H9 (cell line): ENCODE measurements around the gene CPLX1. TPM values are rescaled to one million over a fixed set of nuclear protein-coding genes. Genes with fewer than 3 reads are reported as not detected.

Experiments used
- DNase-seq: peaks from one replicate; pipeline ENCODE4 v3.0.0-alpha.2; 2017
- H2AFZ ChIP-seq: one replicate; pipeline ENCODE4 v1.6.1; 2013; ENCODE audit warnings: mild to moderate bottlenecking, low read length, control low read depth, moderate library complexity
- H2AK5ac ChIP-seq: 2 replicates; pipeline ENCODE4 v1.6.1; 2013; ENCODE audit warnings: low read length, control low read depth, mixed read lengths; ENCODE audit not compliant: insufficient read length
- H2BK120ac ChIP-seq: one replicate; pipeline ENCODE4 v1.6.1; 2013; ENCODE audit warnings: low read depth, mild to moderate bottlenecking, low read length, control low read depth, inconsistent platforms; ENCODE audit not compliant: poor library complexity, severe bottlenecking
- H2BK12ac ChIP-seq: 2 replicates; pipeline ENCODE4 v1.6.1; 2013; ENCODE audit warnings: low read length, control low read depth, mixed read lengths, low read depth; ENCODE audit not compliant: insufficient read length
- H2BK15ac ChIP-seq: 2 replicates; pipeline ENCODE4 v1.6.1; 2013; ENCODE audit warnings: low read depth, low read length, control low read depth
- H2BK20ac ChIP-seq: one replicate; pipeline ENCODE4 v1.6.1; 2013; ENCODE audit warnings: low read depth, mild to moderate bottlenecking, low read length, control low read depth, inconsistent platforms; ENCODE audit not compliant: poor library complexity, severe bottlenecking
- H2BK5ac ChIP-seq: 2 replicates; pipeline ENCODE4 v1.6.1; 2013; ENCODE audit warnings: low read length, control low read depth, mixed read lengths; ENCODE audit not compliant: insufficient read length
- H3K14ac ChIP-seq: 2 replicates; pipeline ENCODE4 v1.6.1; 2013; ENCODE audit warnings: low read length, control low read depth; ENCODE audit not compliant: insufficient read depth
- H3K18ac ChIP-seq: 2 replicates; pipeline ENCODE4 v1.6.1; 2013; ENCODE audit warnings: low read depth, mild to moderate bottlenecking, mixed read lengths, low read length, control low read depth; ENCODE audit not compliant: insufficient read length
- H3K23ac ChIP-seq: 2 replicates; pipeline ENCODE4 v1.6.1; 2013; ENCODE audit warnings: low read length, control low read depth, mixed read lengths, low read depth; ENCODE audit not compliant: insufficient read length
- H3K23me2 ChIP-seq: 2 replicates; pipeline ENCODE4 v1.6.1; 2013; ENCODE audit warnings: low read depth, mild to moderate bottlenecking, mixed read lengths, low read length, control low read depth; ENCODE audit not compliant: insufficient read length, poor library complexity, severe bottlenecking
- H3K27ac ChIP-seq: 2 replicates; pipeline ENCODE4 v1.5.1; 2013; ENCODE audit warnings: low read length, control low read depth, mixed read lengths, low read depth; ENCODE audit not compliant: insufficient read length
- H3K27me3 ChIP-seq: 2 replicates; pipeline ENCODE4 v1.6.1; 2013; ENCODE audit warnings: low read length, control low read depth, inconsistent platforms; ENCODE audit not compliant: insufficient read depth
- H3K4ac ChIP-seq: 2 replicates; pipeline ENCODE4 v1.6.1; 2013; ENCODE audit warnings: low read depth, mild to moderate bottlenecking, control low read depth, inconsistent platforms, low read length, moderate library complexity
- H3K4me1 ChIP-seq: 2 replicates; pipeline ENCODE4 v1.6.1; 2013; ENCODE audit warnings: low read length, control low read depth, inconsistent platforms; ENCODE audit not compliant: insufficient read depth
- H3K4me2 ChIP-seq: 2 replicates; pipeline ENCODE4 v1.6.1; 2013; ENCODE audit warnings: low read length, control low read depth, mixed read lengths; ENCODE audit not compliant: insufficient read length, insufficient read depth
- H3K56ac ChIP-seq: 2 replicates; pipeline ENCODE4 v1.6.1; 2013; ENCODE audit warnings: low read depth, mild to moderate bottlenecking, mixed read lengths, low read length, control low read depth; ENCODE audit not compliant: insufficient read length
- H3K79me1 ChIP-seq: 2 replicates; pipeline ENCODE4 v1.6.1; 2013; ENCODE audit warnings: low read depth, mild to moderate bottlenecking, moderate library complexity, low read length, control low read depth, inconsistent platforms; ENCODE audit not compliant: insufficient read depth, poor library complexity, severe bottlenecking
- H3K79me2 ChIP-seq: 2 replicates; pipeline ENCODE4 v1.6.1; 2013; ENCODE audit warnings: low read length, control low read depth, inconsistent platforms; ENCODE audit not compliant: insufficient read depth
- H3K9ac ChIP-seq: 2 replicates; pipeline ENCODE4 v1.6.1; 2013; ENCODE audit warnings: low read length, control low read depth, mixed read lengths; ENCODE audit not compliant: insufficient read length; ENCODE audit errors: extremely low read depth
- H3K9me3 ChIP-seq: one replicate; pipeline ENCODE4 v1.6.1; 2013; ENCODE audit warnings: low read depth, low read length, inconsistent platforms; ENCODE audit not compliant: control insufficient read depth
- H3T11ph ChIP-seq: one replicate; pipeline ENCODE4 v1.6.1; 2013; ENCODE audit warnings: mild to moderate bottlenecking, low read length, control low read depth, inconsistent platforms
- H4K20me1 ChIP-seq: one replicate; pipeline ENCODE4 v1.6.1; 2013; ENCODE audit not compliant: control insufficient read depth, insufficient read length, insufficient read depth
- H4K5ac ChIP-seq: 2 replicates; pipeline ENCODE4 v1.6.1; 2013; ENCODE audit warnings: low read depth, mild to moderate bottlenecking, mixed read lengths, low read length, control low read depth; ENCODE audit not compliant: insufficient read length
- H4K8ac ChIP-seq: replicated peaks from 2 replicates; pipeline ENCODE4 v1.6.1; 2013; ENCODE audit warnings: low read length, control low read depth, mixed read lengths, low read depth; ENCODE audit not compliant: insufficient read length
- H4K91ac ChIP-seq: 2 replicates; pipeline ENCODE4 v1.6.1; 2013; ENCODE audit warnings: low read depth, mild to moderate bottlenecking, moderate library complexity, mixed read lengths, low read length, control low read depth; ENCODE audit not compliant: insufficient read length
- H3K27ac Mint-ChIP-seq, 3 experiments: 2 replicates in 2 of 3; 3 replicates in 1 of 3; pipeline ENCODE4 v1.8.0; 2020 to 2021; ENCODE audit warnings: mixed read lengths in 3 of 3, mild to moderate bottlenecking in 1 of 3, moderate library complexity in 1 of 3
- H3K27me3 Mint-ChIP-seq: 2 replicates; pipeline ENCODE4 v1.8.0; 2021; ENCODE audit warnings: low read depth, mild to moderate bottlenecking, moderate library complexity, mixed read lengths
- H3K36me3 Mint-ChIP-seq, 3 experiments: 2 replicates in 2 of 3; 3 replicates in 1 of 3; pipeline ENCODE4 v1.8.0; 2020 to 2021; ENCODE audit warnings: low read depth in 3 of 3, mixed read lengths in 3 of 3; ENCODE audit not compliant: insufficient read depth in 1 of 3
- H3K4me1 Mint-ChIP-seq, 2 experiments: 2 replicates each; pipeline ENCODE4 v1.8.0; 2020; ENCODE audit warnings: mixed read lengths in 2 of 2
- H3K4me3 Mint-ChIP-seq, 2 experiments: 2 replicates in 1 of 2; 3 replicates in 1 of 2; pipeline ENCODE4 v1.8.0; 2020 to 2021; ENCODE audit warnings: mild to moderate bottlenecking in 2 of 2, mixed read lengths in 2 of 2, moderate library complexity in 1 of 2
- H3K9me3 Mint-ChIP-seq, 2 experiments: 2 replicates in 1 of 2; 3 replicates in 1 of 2; pipeline ENCODE4 v1.8.0; 2020; ENCODE audit warnings: mild to moderate bottlenecking in 2 of 2, mixed read lengths in 2 of 2, moderate library complexity in 1 of 2
- WGBS: extraction: QIAGEN DNeasy Blood & Tissue Kit; methylation state at CpG from one replicate; pipeline ENCODE4 v1.1.7; 2013; ENCODE audit warnings: missing lambda C conversion rate, low lambda C conversion rate, mixed read lengths; ENCODE audit not compliant: insufficient read length; ENCODE audit errors: extremely low coverage; 5-methylcytosine and 5-hydroxymethylcytosine counted together
- total RNA-seq: library from RNA; stranded (reverse); gene quantifications from 2 replicates; pipeline ENCODE4 v1.2.1, GENCODE V29; 2021
- TF ChIP-seq, protein P1 (sequence below): fragments of 200-600 bp; sonication (generic); conservative IDR thresholded peaks from 3 replicates; pipeline ENCODE4 v1.8.0; 2021; ENCODE audit warnings: antibody characterized with exemption, mild to moderate bottlenecking

Gene CPLX1
- total RNA-seq, 1 experiment from 2014 or later, result 0.90 TPM

DNA sequence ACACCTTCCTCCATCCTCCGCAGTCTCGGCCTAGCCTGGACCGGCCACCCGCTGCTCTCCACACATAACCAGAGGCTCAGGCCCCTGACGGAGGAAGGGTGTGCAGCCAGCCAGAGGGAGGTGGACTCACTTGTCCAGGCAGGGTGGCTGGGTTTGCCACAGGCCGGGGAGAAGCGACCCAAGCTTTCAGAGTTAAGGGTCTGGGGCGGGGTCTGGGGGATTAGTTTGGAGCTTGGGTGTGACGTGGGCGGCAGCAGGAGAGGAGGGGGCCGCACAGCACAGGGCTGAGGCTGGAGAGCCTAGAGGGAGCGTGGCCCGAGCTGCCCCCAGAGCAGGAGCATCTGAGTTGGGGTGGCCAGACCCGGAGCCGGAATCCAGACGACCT is 22.4 kb upstream of the CPLX1 start:
- Histone ChIP-seq H4K5ac (no peak overlapping the region), H3K9ac (no peak overlapping the region), H3K4ac (no peak overlapping the region), H4K20me1 (no peaks in the 10 kb centered on the region), H2AK5ac (no peak overlapping the region), H3K56ac (no peak overlapping the region), H2BK15ac (no peak overlapping the region), H3K14ac (no peak overlapping the region), H3K27me3 (no peaks in the 10 kb centered on the region), H2BK20ac (no peak overlapping the region), H3K23ac (no peak overlapping the region), H2BK5ac (no peak overlapping the region), H3T11ph (no peak overlapping the region), H2BK12ac (no peak overlapping the region), H3K4me2 (no peak overlapping the region), H3K18ac (no peak overlapping the region), H3K23me2 (no peaks in the 10 kb centered on the region), H3K27ac (no peak overlapping the region), H4K8ac (no peak overlapping the region), H4K91ac (no peak overlapping the region), H3K4me1 (no peaks in the 10 kb centered on the region), H3K79me1 (no peaks in the 10 kb centered on the region), H3K9me3 (no peaks in the 10 kb centered on the region), H2BK120ac (no peak overlapping the region), H2AFZ (no peak overlapping the region), H3K79me2 (no peaks in the 10 kb centered on the region)
- Mint-ChIP-seq H3K27ac (no peak overlapping the region; a peak in 2 of 7 replicates), H3K9me3 (peaks cover 0 to 2% of the 10 kb centered on the region in 2 experiments; a peak in 1 of 5 replicates), H3K36me3 (peaks cover 4 to 19% (median 7%) of the 10 kb centered on the region in 3 experiments; a peak in 6 of 7 replicates), H3K4me1 (no peaks in the 10 kb centered on the region), H3K27me3 (no peaks in the 10 kb centered on the region; the same call in 1 of the 2 replicates), H3K4me3 (no peak overlapping the region)
- TF ChIP-seq, protein P1, sequence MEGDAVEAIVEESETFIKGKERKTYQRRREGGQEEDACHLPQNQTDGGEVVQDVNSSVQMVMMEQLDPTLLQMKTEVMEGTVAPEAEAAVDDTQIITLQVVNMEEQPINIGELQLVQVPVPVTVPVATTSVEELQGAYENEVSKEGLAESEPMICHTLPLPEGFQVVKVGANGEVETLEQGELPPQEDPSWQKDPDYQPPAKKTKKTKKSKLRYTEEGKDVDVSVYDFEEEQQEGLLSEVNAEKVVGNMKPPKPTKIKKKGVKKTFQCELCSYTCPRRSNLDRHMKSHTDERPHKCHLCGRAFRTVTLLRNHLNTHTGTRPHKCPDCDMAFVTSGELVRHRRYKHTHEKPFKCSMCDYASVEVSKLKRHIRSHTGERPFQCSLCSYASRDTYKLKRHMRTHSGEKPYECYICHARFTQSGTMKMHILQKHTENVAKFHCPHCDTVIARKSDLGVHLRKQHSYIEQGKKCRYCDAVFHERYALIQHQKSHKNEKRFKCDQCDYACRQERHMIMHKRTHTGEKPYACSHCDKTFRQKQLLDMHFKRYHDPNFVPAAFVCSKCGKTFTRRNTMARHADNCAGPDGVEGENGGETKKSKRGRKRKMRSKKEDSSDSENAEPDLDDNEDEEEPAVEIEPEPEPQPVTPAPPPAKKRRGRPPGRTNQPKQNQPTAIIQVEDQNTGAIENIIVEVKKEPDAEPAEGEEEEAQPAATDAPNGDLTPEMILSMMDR, result no peak
- DNase-seq, result no peak
- WGBS, result no CpG with 5 or more reads among the region's 16 CpGs
